NCI-H446 (cell line): ENCODE measurements around the gene IFNK.
"Not testable (repeated sequence)": the region's sequence is repeated elsewhere in the genome, so short reads cannot be mapped to it uniquely, and the experiment has no call there.

Experiments used
- DNase-seq, 2 experiments: peaks; one replicate each; lab custom pipeline; 2025; lab: John Stamatoyannopoulos, UW

IFNK gene, protein sequence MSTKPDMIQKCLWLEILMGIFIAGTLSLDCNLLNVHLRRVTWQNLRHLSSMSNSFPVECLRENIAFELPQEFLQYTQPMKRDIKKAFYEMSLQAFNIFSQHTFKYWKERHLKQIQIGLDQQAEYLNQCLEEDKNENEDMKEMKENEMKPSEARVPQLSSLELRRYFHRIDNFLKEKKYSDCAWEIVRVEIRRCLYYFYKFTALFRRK

DNA sequence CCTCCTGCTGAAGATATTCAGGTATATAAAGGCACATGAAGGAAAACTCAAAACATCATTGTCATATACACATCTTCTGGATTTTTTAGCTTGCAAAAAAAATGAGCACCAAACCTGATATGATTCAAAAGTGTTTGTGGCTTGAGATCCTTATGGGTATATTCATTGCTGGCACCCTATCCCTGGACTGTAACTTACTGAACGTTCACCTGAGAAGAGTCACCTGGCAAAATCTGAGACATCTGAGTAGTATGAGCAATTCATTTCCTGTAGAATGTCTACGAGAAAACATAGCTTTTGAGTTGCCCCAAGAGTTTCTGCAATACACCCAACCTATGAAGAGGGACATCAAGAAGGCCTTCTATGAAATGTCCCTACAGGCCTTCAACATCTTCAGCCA lies at the start of gene IFNK:
Gene IFNK (plus strand): TSS at position 55 of the 400 bp plus-strand sequence. CDS start 47 bp downstream, at position 102.
- no peak for DNase-seq

DNA sequence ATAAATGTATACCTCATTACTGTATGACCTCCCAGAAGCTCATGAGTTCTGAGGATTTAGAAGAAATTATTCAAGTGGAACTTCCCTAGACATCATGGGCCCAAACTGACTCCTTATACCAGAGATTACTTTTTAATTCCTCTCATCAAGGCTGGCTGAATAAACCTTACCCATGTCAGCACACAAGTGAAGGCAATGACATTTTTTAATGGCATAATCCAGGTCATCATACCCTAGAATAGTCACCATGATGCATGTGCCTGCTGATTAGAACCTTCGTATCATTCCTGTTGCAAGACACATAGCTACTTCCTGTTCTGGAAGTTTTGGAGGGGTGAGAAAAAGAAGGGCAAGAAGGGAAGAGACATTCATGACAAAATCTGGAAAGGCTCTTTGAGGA lies 49.8 kb upstream of the IFNK start:
- no peak for DNase-seq

DNA sequence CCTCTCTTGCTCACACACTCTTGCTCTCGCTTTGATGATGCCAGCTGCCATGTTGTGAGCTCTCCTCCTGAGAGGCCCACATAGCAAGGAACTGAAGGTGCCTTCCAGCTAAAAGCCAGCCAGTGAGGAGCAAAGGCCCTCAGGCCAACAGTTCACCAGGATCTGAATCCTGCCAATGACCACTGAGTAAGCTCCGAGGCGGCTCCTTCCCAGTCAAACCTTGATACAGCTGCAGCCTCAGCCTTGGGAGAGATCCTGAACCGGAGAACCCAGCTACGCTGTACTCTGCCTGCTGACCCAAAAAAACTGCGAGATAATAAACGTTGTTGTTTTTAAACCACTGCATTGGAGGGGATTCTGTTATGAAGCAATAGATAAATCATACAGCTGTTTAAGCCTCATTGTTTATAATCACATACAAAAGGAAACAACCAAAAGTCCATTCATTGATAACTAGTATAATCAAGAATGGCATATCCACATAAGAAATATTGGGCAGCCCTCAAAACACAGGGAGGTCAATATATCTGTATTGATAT lies 49.0 kb upstream of the IFNK start:
- DNase-seq, result no peak

DNA sequence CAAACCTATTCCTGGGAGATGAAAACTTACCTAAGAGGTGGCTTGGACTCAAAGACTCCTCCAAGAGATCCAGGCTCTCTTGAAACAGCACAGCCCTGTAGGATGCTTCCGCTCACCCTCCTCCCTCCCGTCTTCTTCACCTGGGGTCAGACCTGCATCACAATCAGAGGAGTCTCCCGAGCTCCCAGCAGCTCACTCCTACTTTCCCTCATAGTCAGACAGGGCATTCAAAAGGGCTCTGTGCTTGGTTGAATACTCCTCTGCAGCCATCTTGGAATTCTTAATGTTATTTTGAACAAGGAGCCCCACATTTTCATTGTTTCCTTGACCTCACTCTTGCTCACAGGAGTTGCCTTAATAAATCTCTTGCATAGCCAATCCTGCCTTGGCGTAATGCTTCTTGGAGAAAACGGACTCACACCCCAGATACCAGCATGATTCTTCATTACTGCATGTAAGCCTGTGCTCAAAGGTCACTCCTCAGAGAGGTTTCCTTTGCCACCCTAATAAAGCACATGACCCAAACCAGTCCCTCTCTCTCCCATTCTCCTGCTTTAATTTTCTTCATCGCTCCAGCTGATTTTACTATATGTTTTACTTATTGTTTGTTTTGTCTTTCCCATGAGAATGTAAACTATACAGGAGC lies 47.1 kb upstream of the IFNK start:
- DNase-seq, result no peak

DNA sequence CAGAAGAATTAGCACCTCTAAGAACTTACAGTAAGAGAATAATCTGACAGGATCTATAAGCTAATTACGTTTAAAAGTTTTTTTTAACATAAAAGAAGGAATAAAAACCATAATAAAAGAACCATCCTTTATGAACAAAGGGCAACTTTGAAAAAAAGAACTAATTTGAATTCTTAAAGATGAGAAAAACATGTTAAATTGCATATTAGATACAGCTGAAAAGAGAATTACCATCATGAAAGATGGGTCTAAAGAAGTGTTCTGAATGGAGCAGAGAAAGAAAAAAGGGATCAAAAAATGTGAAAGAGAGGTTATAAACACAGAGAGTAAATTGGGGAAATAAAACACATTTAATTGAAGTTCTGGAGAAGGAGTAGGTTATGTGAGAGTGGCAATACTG lies 45.8 kb upstream of the IFNK start:
- no peak for DNase-seq

DNA sequence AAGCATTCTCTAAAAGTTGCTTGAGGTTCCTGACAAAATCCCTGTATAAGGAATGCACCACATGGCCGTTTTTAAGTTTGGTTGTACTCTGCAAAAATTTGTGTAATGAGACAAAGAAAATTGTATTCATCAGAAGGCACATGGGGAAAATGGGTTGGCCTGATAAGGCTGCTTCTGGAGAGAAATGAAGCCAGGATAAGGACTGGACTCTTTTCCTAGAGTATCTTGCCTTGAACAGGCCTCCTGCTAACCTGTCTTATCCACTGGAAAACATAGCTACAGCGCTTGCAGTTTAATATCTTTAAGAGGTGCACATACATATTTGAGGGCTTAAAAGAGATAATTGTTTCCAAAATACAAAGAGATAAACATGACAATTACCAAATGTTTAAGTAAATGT lies 41.4 kb upstream of the IFNK start:
- no peak for DNase-seq

DNA sequence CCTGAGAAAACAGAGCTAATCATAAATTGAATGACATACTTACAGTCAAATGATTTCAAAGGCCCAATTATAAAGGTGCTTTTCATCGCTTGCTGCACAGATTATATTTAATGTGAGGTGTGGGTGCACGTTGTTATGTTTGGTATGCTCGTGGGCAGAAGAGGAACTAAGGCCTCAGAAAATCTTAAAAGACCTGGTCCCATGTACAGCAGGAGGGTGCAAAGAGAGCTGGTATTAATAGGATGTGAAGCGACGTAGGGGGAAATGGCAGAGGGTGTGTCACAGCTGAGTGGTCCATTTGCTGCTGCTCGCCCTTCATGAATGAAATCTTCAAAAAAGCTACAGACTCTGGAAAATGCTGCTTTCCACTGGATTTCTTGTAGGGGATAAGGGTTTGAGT lies 40.5 kb upstream of the IFNK start:
- no peak for DNase-seq

DNA sequence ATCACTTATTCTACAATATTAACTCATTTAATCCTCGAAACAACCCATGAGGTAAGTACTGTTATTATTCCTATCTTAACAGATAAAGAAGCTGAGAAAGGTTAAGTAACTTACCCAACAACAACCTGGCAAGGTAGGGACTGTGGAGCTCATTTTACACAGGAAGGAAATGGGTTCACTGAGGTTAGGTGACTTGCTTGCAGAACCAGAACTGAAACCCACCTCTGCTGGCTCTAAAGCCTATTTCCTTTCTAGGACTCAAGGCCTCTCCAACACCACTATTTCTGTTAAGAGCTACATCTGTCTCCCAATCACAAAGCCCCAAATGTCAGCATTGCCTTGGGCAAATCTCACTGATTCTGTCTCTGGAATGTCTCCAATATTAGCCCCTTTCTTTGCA lies 38.9 kb upstream of the IFNK start:
- no peak for DNase-seq

DNA sequence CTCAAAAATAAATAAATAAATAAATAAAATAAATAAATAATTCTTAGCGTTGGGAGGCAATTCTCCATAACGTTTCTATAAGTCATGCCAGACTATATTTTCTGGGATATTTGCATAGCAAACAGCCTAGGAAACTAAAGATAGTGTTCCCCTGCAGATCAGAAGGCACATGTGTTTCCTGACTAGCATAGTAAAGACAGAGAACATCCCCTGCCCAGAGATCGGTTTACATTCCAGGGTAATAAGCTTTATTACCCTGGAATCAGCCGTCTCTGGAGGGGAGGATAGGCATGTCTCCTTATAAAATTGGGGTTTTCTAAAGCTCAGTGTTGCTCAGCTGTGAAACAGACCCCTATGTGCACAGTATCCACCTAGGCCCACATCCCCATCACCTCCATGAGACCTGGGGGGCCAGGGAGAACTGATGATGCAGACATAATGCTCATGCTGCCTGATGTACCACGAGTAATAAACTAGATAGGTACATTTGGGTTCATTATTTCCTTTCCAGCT lies 36.9 kb upstream of the IFNK start:
- DNase-seq, result no peak

DNA sequence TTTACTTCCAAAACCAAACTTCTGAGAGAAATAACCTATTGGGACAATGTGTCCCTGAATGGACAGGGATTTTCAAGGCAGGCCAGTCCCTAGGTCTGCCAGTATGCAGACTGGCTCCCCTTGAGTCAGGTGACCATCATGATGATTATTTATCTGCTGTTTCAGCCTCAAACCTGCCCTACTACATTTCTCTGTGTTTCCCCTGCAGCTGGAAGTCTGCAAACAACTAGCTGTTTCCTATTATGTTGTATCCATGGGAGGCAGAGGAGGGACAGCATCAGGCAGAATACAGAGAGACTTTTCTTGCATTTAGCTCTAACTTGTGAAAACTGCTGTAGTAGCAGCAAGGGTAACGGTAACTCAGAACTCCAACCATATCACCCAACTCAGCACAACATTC lies 36.2 kb upstream of the IFNK start:
- no peak for DNase-seq

DNA sequence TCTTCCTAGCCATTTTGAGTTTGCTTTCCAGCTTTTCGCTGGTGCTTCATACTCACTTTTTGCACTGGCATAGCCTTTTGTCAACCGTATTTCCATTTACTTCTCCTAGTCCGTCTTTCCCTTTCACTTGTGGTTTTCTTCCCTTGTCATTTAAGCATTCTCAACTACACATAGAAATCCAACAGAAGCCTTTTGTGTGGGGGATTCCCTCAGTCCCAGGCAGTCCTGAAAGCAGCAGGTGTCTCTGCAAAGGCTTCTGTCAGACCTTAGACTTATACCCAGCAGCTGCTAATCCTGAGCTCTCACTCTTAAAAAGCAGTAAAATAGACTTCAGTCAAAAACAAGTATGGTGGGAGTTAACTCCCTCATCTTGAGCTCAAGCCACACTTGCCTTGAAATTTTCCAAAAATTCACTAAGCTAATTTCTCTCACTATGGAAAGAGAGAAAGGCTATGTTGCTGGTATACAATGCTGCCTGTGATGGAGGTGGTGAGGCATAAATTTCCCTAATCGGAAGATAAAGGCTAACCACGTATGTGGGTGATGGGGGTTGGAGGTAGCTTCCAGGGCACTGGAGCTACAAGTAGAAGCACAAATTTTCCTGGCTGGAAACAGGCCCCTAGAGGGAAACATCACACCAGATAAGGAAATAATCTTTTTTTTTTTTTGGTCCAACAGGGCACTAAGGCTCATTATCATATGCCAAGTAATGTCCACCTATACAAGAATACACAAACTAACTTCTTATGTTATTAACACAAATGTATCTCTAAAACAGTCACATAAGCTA lies 34.8 kb upstream of the IFNK start:
- no peak for DNase-seq

DNA sequence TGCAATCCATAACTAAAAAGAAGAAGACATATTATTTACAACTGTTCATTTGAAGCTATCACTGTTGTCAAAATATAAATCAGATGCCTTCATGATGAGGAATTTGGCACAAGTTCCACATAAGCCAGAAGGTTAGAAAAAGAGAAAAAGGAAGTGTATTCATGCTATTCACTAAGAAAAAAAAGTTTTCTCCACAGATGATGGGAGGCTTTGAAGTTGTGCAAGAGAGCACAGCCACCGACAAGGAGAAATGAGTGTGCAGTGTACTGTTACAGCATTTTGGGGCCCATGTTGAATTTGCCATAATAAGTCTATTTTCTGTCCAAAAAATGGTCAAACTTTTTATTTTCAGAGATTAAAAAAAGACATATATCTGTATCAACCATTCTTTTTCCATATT lies 32.9 kb upstream of the IFNK start:
- no peak for DNase-seq

DNA sequence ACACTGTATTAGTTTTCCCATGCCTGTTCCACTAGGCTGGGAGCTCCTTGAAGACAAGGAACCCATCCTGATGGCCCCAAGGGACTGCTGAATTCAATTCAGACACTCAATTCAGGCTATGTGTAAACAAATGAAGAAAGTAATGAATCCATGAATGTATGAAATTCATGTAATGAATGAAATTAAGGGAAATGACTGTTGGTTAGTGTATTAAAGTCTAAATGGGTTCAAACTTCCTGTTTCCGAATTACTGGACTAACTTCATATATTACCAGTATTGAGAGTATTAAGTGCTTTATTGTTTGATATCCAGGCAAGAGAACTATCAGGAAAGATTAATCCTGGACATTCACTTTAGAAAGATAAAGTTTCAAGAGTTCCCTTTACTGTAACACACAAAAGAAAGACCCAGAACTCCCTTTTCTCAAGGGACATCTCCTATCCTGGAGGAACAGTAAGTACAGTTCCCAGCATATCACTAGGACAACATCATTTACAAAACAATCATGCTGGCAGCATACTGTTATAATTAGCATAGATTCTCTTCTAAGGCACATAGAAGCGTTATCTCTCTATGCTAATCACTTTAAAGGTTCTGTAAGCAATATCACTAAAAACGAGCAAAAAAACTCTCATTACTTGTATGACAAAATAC lies 28.5 kb upstream of the IFNK start:
- no peak for DNase-seq

DNA sequence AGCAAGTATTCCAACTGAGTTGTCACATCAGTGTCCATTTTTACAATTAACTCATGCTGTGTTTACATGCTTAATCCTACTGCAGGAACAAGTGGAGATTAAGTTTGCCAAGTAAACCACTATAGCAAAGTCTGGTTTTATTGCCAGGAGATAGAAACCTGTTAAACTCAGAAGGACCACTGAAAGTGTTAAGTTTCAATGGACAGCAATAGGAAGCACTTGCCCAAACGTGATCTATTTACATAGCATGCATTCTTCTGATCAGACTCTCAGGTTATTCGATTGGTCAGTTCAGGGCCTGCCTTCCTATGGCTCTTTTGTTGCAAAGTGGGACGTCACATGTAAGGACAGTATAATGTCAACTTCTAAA lies 28.0 kb upstream of the IFNK start:
- no peak for DNase-seq

DNA sequence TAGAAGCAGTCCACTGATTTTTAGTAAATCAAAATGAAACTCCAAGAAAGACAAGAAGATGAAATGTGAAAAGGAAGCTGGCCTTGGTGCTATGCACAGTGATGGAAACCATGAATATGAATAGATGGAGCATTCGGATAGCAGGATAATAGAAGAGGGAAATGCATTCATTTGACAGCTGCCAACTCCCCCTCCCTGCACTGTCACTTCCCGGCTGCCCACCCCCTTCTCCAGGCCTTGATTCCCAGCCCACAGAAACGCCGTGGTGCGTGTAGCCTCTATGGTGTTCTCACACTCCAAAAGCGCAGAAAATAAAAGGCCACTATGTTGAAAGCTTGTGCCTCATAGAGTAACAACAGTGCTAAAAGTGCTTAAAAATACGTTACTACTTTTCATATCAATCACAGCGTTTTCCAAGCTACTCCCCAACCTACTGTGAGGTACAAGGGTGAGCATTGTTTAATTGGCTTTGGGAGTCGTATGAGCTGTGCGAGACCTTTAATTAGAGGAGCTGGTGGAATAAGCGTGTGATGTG lies 26.1 kb upstream of the IFNK start:
- DNase-seq, result no peak

DNA sequence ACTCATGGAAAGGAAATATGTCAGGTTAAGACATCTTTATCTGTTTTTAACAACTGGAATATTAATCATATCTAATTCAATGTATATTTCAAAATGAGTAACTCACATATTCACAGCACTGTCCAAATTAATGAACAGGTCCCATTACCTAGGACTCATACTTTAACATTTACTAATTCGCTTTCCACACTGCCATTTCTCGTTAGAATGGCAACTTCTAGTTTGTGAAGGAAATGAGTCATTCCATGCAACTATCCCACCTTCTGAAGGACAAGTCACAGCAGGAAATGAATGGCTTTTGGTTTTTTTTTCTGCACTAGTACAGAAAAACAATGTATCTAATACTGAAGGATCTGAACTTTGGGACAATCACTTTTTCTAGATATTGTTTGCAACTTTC lies 24.6 kb upstream of the IFNK start:
- no peak for DNase-seq

DNA sequence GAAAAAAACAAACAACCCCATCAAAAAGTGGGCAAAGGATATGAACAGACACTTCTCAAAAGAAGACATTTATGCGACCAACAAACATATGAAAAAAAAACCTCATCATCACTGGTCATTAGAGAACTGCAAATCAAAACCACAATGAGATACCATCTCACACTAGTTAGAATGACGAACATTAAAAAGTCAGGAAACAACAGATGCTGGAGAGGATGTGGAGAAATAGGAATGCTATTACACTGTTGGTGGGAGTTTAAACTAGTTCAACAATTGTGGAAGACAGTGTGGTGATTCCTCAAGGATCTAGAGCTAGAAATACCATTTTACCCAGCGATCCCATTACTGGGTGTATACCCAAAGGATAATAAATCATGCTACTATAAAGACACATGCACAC lies 23.2 kb upstream of the IFNK start:
- not testable (repeated sequence) for DNase-seq

DNA sequence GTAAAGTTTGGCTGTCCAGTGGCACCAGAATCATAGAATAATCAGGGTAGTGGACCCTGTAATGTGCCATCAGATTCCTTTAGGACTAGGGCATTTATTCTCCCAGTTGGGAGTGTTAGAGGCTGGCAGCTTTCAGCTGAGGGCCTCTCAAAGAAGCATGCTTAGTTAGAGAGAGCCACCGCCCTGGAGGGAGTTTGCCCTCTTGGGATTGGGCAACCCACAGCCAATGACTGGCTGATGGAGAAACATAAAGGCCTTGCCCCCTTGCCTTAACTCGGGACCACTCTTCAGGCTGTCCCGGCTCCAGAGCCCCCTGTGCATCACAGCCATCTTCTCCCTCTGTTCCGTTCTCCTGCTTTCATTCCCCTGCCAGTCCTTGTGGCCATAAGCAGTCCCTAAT lies 20.5 kb upstream of the IFNK start:
- no peak for DNase-seq

DNA sequence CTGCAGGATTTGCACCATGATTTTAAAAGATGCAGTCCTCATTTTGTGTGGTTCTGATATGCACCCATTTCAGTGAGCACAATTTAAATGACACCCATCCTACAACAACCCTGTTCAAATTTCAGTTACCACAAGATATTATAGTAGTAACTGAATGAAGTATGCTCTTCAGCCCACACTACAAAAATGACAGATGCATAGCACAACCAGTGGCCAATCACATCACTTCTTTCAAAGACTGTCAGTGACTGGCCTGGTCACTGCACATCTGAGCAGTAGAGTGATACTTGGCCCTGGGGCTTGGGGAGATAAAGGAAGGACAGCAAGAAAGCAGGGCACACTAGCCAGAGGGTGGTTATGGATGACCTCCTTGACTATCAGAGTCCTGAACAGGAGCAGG lies 19.8 kb upstream of the IFNK start:
- no peak for DNase-seq

DNA sequence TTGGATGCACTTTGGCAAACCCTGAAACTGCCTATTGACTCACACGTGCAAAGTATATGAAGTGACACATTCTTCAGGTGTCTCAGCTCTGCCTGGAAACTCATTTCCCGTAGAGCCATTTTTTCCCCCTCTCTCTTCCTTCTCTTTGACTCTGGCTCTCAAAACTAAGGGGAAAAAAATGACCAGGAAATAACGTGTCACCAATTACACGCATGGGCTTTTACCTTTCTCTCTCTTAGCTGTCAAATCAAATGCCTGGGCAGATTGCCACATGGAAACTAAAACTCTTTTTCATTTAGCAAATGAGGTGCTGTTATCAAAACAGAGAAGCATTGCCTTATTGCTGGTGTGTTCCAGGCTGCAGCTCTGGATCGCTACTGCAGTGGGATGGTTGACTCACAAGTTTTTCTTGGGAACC lies 18.3 kb upstream of the IFNK start:
- DNase-seq, result no peak

DNA sequence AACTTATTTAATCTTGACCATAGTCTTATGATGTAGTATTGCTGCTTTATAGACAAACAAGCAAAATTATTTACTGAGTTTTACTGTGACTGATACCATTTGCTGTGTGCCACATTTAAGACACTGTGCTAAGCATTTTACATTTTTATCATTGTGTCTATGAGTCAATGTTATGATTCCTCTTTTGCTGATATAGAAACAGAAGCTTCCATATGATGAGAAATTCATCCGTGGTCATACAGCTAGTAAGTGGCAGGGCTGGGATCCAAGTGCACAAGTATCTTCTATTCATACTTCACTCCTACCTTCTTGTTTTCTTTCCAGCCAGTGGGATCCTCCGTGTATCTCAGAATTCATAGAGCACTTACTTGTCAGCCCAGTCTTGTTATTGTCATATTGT lies 17.1 kb upstream of the IFNK start:
- DNase-seq, result no peak

DNA sequence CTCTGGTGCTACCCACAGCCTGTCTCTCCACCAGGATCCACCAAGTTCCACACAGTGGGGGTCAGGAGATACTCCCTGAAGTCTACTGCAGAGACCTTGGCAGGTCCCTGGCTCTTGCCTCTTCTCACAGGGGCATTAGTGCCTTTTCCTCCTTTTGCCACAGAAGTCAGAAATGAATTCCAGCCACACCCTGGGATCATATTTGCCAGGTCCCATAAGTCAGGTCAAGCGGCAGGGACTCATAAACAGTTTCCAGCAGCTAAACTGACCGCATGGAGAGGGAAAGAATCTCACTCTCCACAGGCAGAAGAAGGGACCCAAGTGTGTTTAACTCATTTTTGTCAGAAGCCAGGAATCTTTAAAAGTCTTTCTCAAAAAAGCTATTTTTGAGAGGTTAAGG lies 13.3 kb upstream of the IFNK start:
- DNase-seq, result no peak
